Mesenteric fat pad (tissue), 1 donor: Measurements from ENCODE around the gene RGL1. TPM values are rescaled to one million over a fixed set of nuclear protein-coding genes. Genes with fewer than 3 reads are reported as not detected.
A peak's percentile ranks its signal among the peaks of the same experiment; 100 is the strongest.

Experiments
- DNase-seq: peaks from one replicate; pipeline ENCODE4 v3.0.0-alpha.2; 2020; ENCODE audit warnings: low spot score
- total RNA-seq: library from RNA; stranded (reverse); fragmentation: NEBNext Ultra II Directional; extraction: Animal tissue kit (Norgen Biotek cat#: 25700); gene quantifications from one replicate; pipeline ENCODE4 v1.2.1, GENCODE V29; 2021
- donor health status: DM: yes; HTN: yes; CAD: no.

RGL1 gene
- total RNA-seq, 1 donor from 2014 or later: 80.8 TPM

- no peak for DNase-seq
Observed at GRCh38 chr1:183911285-183911684, 106.4 kb downstream of the RGL1 start.

GRCh38 chr1:183912265-183912886 lies 107.5 kb downstream of the RGL1 start:
- DNase-seq: no peak

GRCh38 chr1:183913567-183913993 lies 108.7 kb downstream of the RGL1 start:
- no peak for DNase-seq

GRCh38 chr1:183914276-183914675 lies 109.4 kb downstream of the RGL1 start:
- no peak for DNase-seq

GRCh38 chr1:183914891-183915290 lies 110.0 kb downstream of the RGL1 start:
- no peak for DNase-seq

- no peak for DNase-seq
Observed at GRCh38 chr1:183915625-183916510, 110.9 kb downstream of the RGL1 start.

- DNase-seq: no peak
Observed at GRCh38 chr1:183916574-183916973, 111.7 kb downstream of the RGL1 start.

GRCh38 chr1:183918589-183918988 lies 113.7 kb downstream of the RGL1 start:
- no peak for DNase-seq

GRCh38 chr1:183920651-183921050 lies 115.7 kb downstream of the RGL1 start:
- no peak for DNase-seq

GRCh38 chr1:183922197-183922596 lies 117.3 kb downstream of the RGL1 start:
- DNase-seq: no peak

GRCh38 chr1:183925947-183926346 lies 121.0 kb downstream of the RGL1 start:
- DNase-seq: no peak

- no peak for DNase-seq
Observed at GRCh38 chr1:183926983-183927382, 122.1 kb downstream of the RGL1 start.

GRCh38 chr1:183931646-183932271 lies 126.8 kb downstream of the RGL1 start:
- no peak for DNase-seq

GRCh38 chr1:183932412-183932811 lies 127.5 kb downstream of the RGL1 start:
- peak; percentile 91 for DNase-seq

- DNase-seq: no peak
Observed at GRCh38 chr1:183933528-183934179, 128.7 kb downstream of the RGL1 start.

- DNase-seq: no peak
Observed at GRCh38 chr1:183934314-183934713, 129.4 kb downstream of the RGL1 start.

- no peak for DNase-seq
Observed at GRCh38 chr1:183936009-183936408, 131.1 kb downstream of the RGL1 start.

GRCh38 chr1:183936791-183937190 lies 131.9 kb downstream of the RGL1 start:
- no peak for DNase-seq

GRCh38 chr1:183937611-183938010 lies 132.7 kb downstream of the RGL1 start:
- no peak for DNase-seq

GRCh38 chr1:183941001-183941400 lies 136.1 kb downstream of the RGL1 start:
- DNase-seq: no peak

GRCh38 chr1:183942933-183943693 lies 138.2 kb downstream of the RGL1 start:
- no peak for DNase-seq
